ENCODE data around the gene GP1BB.

- TF ChIP-seq POLR2A (IDR thresholded peaks at IDR 0.05) (no peak), CTCF (IDR thresholded peaks at IDR 0.05) (no peak)
Observed at GRCh38 chr22:19766511-19767426, 43.4 kb downstream of the GP1BB start.
